Mesothelial cell of epicardium (in vitro differentiated cells): ENCODE results near the gene EXTL2. TPM values are rescaled to one million over a fixed set of nuclear protein-coding genes. Genes with fewer than 3 reads are reported as not detected.

Experiments
- total RNA-seq: library from RNA; stranded (reverse); gene quantifications from 3 replicates; pipeline ENCODE4 v1.2.1, GENCODE V29; 2021

EXTL2 gene
- total RNA-seq, 1 donor from 2014 or later, result 52.0 TPM

Other genes with a start within 250 kb of the EXTL2 start
- gene VCAM1, start 175.1 kb downstream of the EXTL2 start, total RNA-seq, result 30.8 to 35.6 TPM (median 33.6 TPM) in 3 replicates
- gene SLC30A7, start 1.2 kb upstream of the EXTL2 start, total RNA-seq, result 40.8 to 43.5 TPM (median 41.4 TPM) in 3 replicates
- gene DPH5, start 130.9 kb upstream of the EXTL2 start, total RNA-seq, result 58.6 to 65.5 TPM (median 61.7 TPM) in 3 replicates